ENCODE measurements around the gene ZNF785.

DNA sequence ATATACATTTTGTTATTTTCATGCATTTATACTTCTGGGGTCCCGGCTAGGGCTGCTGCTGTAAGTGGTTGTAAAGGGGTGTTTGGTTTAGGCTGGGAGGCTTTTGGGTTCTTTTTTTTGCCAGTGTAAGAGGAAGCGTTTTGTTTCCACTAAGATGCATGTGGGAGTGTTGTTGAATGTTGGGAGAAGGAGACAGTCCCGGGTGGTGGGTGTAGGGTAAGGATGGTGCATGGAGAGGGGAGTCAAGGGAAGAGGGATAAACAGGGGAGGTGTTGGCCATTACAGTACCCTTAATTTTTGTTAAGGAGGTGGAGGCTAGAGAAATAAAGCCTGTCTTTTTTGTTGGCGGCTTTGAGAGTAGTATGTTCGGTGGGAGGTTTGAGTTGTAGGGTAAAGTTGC, 42.4 kb downstream of the ZNF785 start:
- TF ChIP-seq, protein P1, sequence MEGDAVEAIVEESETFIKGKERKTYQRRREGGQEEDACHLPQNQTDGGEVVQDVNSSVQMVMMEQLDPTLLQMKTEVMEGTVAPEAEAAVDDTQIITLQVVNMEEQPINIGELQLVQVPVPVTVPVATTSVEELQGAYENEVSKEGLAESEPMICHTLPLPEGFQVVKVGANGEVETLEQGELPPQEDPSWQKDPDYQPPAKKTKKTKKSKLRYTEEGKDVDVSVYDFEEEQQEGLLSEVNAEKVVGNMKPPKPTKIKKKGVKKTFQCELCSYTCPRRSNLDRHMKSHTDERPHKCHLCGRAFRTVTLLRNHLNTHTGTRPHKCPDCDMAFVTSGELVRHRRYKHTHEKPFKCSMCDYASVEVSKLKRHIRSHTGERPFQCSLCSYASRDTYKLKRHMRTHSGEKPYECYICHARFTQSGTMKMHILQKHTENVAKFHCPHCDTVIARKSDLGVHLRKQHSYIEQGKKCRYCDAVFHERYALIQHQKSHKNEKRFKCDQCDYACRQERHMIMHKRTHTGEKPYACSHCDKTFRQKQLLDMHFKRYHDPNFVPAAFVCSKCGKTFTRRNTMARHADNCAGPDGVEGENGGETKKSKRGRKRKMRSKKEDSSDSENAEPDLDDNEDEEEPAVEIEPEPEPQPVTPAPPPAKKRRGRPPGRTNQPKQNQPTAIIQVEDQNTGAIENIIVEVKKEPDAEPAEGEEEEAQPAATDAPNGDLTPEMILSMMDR (conservative IDR thresholded peaks at IDR 0.05 in 1 of 2, IDR thresholded peaks at IDR 0.05 in 1 of 2; ENCODE audit: extremely low read depth in 1 of 2, insufficient read depth in 1 of 2, low read depth in 1 of 2, low read length in 2 of 2), result no peak
- TF ChIP-seq EZH2 (IDR thresholded peaks at IDR 0.05; ENCODE audit: borderline replicate concordance, low read length), result no peak
